Measurements from ENCODE around the gene BICD1. TPM values are rescaled to one million over a fixed set of nuclear protein-coding genes. Genes with fewer than 3 reads are reported as not detected.

The BICD1 gene
- total RNA-seq, 1 experiment from 2014 or later = 9.2 TPM

DNA sequence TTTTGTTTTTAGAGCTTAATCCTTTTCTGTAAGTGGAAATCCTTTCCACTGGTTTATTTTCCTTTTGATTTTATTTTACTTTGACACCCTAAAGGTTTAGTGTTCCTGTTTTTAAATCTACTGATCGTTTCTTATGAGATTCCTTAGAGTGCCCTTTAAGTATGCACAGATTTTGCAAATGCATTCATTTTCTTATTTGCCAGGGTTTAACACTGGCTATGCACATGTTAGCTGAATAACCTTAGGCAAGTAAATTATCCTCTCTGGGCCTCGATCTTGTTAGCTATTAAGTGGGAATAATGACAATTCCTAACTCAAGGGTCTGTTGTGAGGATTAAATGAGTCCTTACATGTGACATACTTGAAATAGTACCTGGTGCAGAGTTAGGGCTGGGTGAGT lies 136.0 kb downstream of the BICD1 start:
- intact Hi-C loops (cut with micrococcal nuclease) = no loop called here

DNA sequence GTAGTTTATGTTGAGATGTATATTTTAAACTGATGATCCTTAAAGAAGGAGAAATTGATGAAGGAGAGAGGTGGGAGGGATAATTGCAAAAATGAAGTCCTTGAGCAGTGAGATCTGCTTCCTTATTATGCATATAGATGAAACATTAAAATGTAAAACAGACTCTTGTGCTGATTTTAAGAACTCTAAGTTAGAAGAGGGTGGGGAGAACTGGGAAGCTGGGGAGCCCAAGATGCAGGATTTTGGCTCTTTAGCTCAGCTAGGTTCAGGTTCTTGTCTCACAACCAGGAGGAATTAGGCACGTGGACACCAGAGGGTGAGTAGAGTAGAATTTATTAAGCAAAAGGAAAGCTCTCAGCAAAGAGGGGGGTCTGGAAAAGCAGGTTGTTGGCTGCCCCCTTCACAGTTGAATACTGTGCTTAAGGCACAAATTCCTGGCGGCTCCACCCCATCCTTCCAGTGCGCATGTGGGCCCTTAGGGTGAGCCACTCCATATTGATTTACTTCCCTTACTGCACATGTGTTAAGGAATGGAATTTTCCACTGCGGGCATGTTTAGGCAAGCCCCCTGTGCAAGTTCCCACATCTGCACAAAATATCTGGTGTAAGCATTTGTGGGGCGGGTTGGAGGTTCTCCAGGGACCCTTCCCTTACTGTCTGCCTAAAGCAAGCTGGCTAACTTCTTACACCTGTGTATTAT lies 141.9 kb downstream of the BICD1 start:
- H2AFZ ChIP-seq (ENCODE audit: low read length) = no peak overlapping the region
- no peak overlapping the region for H3K4me3 ChIP-seq (ENCODE audit: low read length)

More for the DNA sequence above, 136.0 kb downstream of the BICD1 start:
- H3F3A ChIP-seq (ENCODE audit: low read length, unreplicated experiment) = no peaks in the 10 kb centered on the region
- no peaks in the 10 kb centered on the region for H3K27me3 ChIP-seq (ENCODE audit: low read length)
- TF ChIP-seq EZH2 (IDR thresholded peaks at IDR 0.05; ENCODE audit: low read length, unreplicated experiment) (no peak), EZH2phosphoT487 (IDR thresholded peaks at IDR 0.05; ENCODE audit: borderline replicate concordance, low read length) (no peak)
- TF ChIP-seq, protein P1, sequence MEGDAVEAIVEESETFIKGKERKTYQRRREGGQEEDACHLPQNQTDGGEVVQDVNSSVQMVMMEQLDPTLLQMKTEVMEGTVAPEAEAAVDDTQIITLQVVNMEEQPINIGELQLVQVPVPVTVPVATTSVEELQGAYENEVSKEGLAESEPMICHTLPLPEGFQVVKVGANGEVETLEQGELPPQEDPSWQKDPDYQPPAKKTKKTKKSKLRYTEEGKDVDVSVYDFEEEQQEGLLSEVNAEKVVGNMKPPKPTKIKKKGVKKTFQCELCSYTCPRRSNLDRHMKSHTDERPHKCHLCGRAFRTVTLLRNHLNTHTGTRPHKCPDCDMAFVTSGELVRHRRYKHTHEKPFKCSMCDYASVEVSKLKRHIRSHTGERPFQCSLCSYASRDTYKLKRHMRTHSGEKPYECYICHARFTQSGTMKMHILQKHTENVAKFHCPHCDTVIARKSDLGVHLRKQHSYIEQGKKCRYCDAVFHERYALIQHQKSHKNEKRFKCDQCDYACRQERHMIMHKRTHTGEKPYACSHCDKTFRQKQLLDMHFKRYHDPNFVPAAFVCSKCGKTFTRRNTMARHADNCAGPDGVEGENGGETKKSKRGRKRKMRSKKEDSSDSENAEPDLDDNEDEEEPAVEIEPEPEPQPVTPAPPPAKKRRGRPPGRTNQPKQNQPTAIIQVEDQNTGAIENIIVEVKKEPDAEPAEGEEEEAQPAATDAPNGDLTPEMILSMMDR (conservative IDR thresholded peaks at IDR 0.05; ENCODE audit: low read depth, low read length) = no peak
- no peak for DNase-seq
- H2AFZ ChIP-seq (ENCODE audit: low read length) = no peak overlapping the region
- H3K79me2 ChIP-seq (ENCODE audit: low read length) = no peaks in the 10 kb centered on the region
- POLR2A ChIA-PET (ENCODE audit: unreplicated experiment) = no interaction called here
- CTCF ChIA-PET = no interaction called here
- no peaks in the 10 kb centered on the region for H3K9me2 ChIP-seq (replicated peaks; ENCODE audit: low read length)
- no TSS peak for BruUV-seq (replicated peaks)
- no peaks in the 10 kb centered on the region for H4K20me1 ChIP-seq (ENCODE audit: low read length)
- H3K9me3 ChIP-seq (ENCODE audit: low read length) = no peaks in the 10 kb centered on the region
- no peak overlapping the region for H3K4me2 ChIP-seq (ENCODE audit: low read length)
- H3K36me3 ChIP-seq (ENCODE audit: low read depth, low read length) = no peaks in the 10 kb centered on the region; the same call in 1 of the 2 replicates
- no peak overlapping the region for H3K4me3 ChIP-seq (ENCODE audit: low read length)
- no peak overlapping the region for H3K9ac ChIP-seq (ENCODE audit: low read length)
- no peak overlapping the region for H3K27ac ChIP-seq (ENCODE audit: low read length)
- peaks cover 11% of the 10 kb centered on the region for H3K4me1 ChIP-seq (ENCODE audit: insufficient read depth, low read length)
- ATAC-seq = no peak

DNA sequence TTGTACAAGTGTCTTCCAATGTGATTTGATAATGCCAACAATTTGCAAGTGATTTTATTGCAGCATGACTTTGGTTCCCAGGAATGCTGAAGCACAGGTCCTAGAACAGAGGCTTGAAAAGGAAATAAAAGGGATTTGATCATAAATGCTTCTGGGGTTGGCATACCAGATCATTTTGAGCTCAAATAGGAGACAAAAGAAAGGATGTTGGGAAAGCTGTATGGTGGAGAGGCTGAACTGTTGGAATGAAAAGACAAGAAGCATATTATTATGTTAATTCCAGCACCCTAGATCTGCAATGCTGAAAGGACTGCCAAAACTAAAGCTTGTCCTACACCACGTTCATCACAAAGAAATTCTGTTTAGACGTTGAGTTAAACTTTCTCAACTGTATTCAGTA lies 143.1 kb downstream of the BICD1 start:
- peak; percentile 34 for DNase-seq

More for the DNA sequence above, 141.9 kb downstream of the BICD1 start:
- H3K9ac ChIP-seq (ENCODE audit: low read length) = no peak overlapping the region
- DNase-seq = no peak
- ChIA-PET POLR2A (ENCODE audit: unreplicated experiment) (no interaction called here), CTCF (no interaction called here)
- H3K9me2 ChIP-seq (replicated peaks; ENCODE audit: low read length) = no peaks in the 10 kb centered on the region
- no peaks in the 10 kb centered on the region for H3K79me2 ChIP-seq (ENCODE audit: low read length)
- no peak overlapping the region for H3K4me2 ChIP-seq (ENCODE audit: low read length)
- H3K27me3 ChIP-seq (ENCODE audit: low read length) = no peaks in the 10 kb centered on the region
- TF ChIP-seq, protein P1 (conservative IDR thresholded peaks at IDR 0.05; ENCODE audit: low read depth, low read length) = no peak
- no peak for TF ChIP-seq EZH2phosphoT487 (IDR thresholded peaks at IDR 0.05; ENCODE audit: borderline replicate concordance, low read length)
- TF ChIP-seq EZH2 (IDR thresholded peaks at IDR 0.05; ENCODE audit: low read length, unreplicated experiment) = no peak
- BruUV-seq (replicated peaks) = no TSS peak
- intact Hi-C loops (cut with micrococcal nuclease) = no loop called here
- H3K4me1 ChIP-seq (ENCODE audit: insufficient read depth, low read length) = no peaks in the 10 kb centered on the region
- H4K20me1 ChIP-seq (ENCODE audit: low read length) = no peaks in the 10 kb centered on the region
- no peak overlapping the region for H3K27ac ChIP-seq (ENCODE audit: low read length)
- no peaks in the 10 kb centered on the region for H3K9me3 ChIP-seq (ENCODE audit: low read length)
- no peaks in the 10 kb centered on the region for H3F3A ChIP-seq (ENCODE audit: low read length, unreplicated experiment)
- no peaks in the 10 kb centered on the region for H3K36me3 ChIP-seq (ENCODE audit: low read depth, low read length)
- no peak for ATAC-seq

More for the DNA sequence above, 143.1 kb downstream of the BICD1 start:
- H3K27me3 ChIP-seq (ENCODE audit: low read length) = no peaks in the 10 kb centered on the region
- H3F3A ChIP-seq (ENCODE audit: low read length, unreplicated experiment) = no peaks in the 10 kb centered on the region
- no peak overlapping the region for H3K9ac ChIP-seq (ENCODE audit: low read length)
- no peak for ATAC-seq
- no peaks in the 10 kb centered on the region for H3K9me2 ChIP-seq (replicated peaks; ENCODE audit: low read length)
- no peaks in the 10 kb centered on the region for H3K9me3 ChIP-seq (ENCODE audit: low read length)
- no peaks in the 10 kb centered on the region for H3K36me3 ChIP-seq (ENCODE audit: low read depth, low read length)
- no peak overlapping the region for H3K4me3 ChIP-seq (ENCODE audit: low read length)
- H3K79me2 ChIP-seq (ENCODE audit: low read length) = no peaks in the 10 kb centered on the region
- POLR2A ChIA-PET (ENCODE audit: unreplicated experiment) = no interaction called here
- no peak overlapping the region for H3K27ac ChIP-seq (ENCODE audit: low read length)
- intact Hi-C loops (cut with micrococcal nuclease) = no loop called here
- CTCF ChIA-PET = no interaction called here
- no peak overlapping the region for H2AFZ ChIP-seq (ENCODE audit: low read length)
- no peaks in the 10 kb centered on the region for H4K20me1 ChIP-seq (ENCODE audit: low read length)
- TF ChIP-seq EZH2phosphoT487 (IDR thresholded peaks at IDR 0.05; ENCODE audit: borderline replicate concordance, low read length) = no peak
- no peak for TF ChIP-seq EZH2 (IDR thresholded peaks at IDR 0.05; ENCODE audit: low read length, unreplicated experiment)
- TF ChIP-seq, protein P1 (conservative IDR thresholded peaks at IDR 0.05; ENCODE audit: low read depth, low read length) = no peak
- no peaks in the 10 kb centered on the region for H3K4me1 ChIP-seq (ENCODE audit: insufficient read depth, low read length)
- H3K4me2 ChIP-seq (ENCODE audit: low read length) = no peak overlapping the region
- BruUV-seq (replicated peaks) = no TSS peak
